T-helper 9 cell (primary cell): ENCODE measurements around the gene MGAT4D.
"Not testable (repeated sequence)": the region's sequence is repeated elsewhere in the genome, so short reads cannot be mapped to it uniquely, and the experiment has no call there.

Source experiments
- DNase-seq: peaks from one replicate; pipeline ENCODE4 v3.0.0-alpha.2; 2020

Gene MGAT4D

DNA sequence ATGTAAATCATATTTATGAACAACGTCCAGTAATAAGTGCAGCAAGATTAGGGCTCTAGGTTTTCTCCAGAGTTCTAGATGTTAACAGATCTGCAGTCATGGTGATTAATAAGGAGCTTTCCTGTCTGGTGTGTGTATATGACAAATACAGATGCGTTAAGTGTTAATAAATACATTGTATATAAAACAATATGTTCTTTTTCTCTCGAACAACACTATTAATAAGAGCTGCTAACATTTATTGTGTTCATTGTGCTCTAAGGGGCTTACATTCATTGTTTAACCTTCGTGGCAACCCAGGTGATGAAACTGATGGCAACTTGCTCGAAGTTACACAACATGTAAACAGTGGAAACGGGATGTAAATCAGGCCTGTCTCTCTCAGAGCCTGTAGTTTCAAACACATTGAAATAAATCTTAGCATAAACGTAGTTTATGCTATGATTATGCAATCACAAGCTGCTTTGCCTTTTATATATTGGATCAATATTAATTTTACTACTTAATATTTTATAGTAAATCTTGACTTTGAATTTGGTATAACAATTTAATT, 70.1 kb downstream of the MGAT4D start:
- DNase-seq, result no peak

DNA sequence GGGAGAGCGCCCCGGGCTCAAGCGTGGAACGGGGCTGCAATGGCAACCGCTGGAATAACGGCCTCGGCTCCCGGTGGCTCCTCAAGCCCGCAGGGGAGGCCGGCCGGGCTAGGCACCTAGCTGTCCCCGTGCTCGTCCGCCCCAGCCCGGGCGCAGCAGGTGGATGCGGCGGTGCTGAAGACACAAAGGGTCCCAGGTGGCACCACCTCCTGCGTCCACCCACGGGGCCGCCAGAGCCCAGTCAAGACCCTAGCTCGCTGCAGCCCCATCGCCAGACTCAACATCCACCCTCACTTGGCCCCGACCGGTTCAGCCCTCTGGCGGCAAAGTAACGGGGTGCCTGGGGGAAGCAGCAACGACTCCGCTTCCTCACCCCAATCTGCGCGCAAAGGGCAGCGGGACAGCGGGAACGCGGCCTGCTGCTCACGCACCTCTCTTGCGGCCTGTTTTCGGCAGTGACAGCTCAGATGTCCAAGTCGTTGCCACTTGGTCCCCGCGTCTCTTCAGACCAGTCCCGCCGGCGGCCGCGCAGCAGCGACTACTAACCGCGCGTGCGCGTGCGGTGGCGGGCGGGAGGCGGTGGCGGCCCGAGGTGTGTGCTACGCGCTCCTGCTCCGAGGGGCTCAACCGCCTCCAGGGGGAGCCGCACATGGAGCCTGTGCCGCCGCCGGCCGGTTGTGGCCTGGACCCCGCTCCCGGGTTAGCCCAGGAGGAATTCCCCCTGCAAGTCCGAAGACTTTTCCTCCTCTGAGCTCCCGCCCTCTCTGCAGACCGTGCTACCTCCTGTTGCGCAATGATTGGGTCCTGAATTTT, 70.8 kb downstream of the MGAT4D start, which contains the start of gene CLGN:
Gene CLGN, minus strand, starts transcription at position 543 of the 813 bp plus-strand sequence. CDS start 14,570 bp downstream, outside the sequence.
- DNase-seq, result no peak

DNA sequence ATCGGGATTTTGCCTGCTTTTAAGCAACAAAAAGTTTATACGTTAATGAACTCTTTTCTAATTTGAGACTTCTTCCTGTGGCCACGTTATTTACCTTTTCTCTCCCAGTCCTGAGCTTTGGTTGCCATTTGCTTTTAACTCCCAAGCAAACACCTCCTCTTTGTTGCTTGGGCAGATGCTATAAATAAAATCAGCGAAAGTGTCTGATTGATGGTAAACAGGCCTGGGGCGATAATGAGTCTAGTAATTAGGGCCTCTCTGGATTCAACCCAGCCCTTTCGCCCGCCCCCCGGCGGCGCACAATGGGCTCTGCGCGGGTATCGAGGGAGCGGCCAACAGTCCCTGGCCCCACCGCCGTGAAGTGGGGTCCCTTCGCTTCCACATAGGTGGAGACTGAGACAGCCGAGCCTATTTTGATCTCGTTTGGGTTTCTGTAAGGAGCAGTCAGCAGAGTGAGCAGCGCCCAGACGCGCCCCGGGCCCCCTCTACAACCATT, 71.4 kb downstream of the MGAT4D start:
- DNase-seq, result no peak

DNA sequence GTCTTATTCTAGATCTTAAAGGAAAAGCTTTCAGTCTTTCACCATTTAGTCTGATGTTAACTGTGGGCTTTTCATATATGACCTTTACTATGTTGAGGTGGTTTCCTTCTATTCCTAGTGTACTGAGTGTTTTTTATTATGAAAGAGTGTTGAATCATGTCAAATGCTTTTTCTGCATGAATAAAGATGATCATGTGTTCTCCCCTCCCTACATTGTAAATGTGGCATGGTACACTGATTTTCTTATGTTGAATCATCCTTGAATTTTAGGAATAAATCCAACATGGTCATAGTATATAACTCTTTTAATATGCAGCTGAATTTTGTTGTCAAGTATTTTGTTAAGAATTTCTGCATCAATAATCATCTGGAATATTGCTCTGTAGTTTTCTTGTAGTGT, 75.0 kb downstream of the MGAT4D start:
- DNase-seq, result no peak

DNA sequence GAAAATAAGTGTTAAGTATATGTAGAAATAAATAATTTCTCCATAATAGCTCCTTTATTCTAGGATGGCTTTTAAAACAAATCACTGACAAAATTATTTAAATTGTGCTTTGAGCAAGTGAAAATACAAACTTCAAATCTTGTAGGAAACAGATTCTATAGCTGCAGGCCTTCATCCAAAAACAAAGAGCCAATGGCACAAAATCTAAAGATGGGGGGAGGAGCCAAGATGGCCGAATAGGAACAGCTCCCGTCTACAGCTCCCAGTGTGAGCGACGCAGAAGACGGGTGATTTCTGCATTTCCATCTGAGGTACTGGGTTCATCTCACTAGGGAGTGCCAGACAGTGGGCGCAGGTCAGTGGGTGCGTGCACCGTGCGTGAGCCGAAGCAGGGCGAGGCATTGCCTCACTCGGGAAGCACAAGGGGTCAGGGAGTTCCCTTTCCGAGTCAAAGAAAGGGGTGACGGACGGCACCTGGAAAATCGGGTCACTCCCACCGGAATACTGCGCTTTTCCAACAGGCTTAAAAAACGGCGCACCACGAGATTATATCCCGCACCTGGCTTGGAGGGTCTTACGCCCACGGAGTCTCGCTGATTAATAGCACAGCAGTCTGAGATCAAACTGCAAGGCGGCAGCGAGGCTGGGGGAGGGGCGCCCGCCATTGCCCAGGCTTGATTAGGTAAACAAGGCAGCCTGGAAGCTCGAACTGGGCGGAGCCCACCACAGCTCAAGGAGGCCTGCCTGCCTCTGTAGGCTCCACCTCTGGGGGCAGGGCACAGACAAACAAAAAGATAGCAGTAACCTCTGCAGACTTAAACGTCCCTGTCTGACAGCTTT, 84.7 kb downstream of the MGAT4D start:
- not testable (repeated sequence) for DNase-seq

DNA sequence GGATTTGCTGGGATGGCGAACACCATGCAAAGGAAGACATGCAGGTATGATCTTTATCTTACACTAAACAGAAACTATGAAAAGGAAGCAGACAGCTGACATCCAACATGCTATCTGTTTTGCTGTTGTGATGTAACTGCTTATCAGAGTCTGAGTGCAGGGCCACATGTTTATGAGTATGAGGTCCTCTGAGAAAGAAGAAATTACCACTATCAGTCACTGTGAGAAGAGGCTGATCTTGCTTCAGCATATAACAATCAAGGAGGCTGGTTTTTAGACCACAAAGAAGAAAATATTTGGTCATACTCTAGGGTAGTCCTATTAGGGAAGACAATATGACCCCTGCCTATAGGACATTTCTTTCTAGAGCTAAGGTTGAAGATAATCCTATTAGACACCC, 89.1 kb downstream of the MGAT4D start:
- no peak for DNase-seq

DNA sequence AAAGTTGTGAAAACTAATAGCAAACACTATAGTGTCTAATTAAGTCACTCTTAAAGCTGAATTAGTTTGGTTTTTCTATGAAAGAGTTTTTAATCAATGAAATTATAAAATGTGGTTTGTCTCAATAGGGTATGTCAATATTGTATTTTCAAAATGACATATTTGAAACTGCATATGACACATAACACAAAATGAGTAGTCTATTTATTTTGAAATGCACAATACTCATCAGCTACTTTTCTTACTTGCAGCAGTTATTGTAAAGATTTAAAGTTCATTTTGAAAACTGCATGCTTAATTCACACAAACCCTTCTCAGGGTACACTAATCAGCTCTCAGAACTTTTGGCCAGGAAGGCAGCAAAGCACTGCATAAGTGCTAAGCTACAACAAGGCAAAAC, 91.8 kb downstream of the MGAT4D start:
- no peak for DNase-seq

DNA sequence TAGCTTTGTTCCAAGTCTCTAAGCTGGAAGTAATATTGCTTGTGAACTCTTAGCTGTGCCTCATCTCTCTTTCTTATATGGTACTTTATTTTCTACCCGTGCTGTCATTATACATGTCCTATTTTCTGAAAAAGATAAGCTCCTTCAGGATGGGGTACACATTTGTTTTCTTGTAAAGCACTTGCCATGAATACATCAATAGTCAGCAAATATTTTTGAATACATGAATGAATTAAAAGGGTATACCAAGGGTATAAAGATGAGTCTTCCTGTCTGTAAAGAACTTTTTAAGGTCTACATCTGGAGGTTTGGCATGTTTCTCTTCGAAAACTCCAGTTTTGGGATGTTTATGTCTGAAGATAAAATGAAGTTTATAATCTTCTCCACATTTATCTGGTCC, 98.0 kb downstream of the MGAT4D start:
- DNase-seq, result no peak

DNA sequence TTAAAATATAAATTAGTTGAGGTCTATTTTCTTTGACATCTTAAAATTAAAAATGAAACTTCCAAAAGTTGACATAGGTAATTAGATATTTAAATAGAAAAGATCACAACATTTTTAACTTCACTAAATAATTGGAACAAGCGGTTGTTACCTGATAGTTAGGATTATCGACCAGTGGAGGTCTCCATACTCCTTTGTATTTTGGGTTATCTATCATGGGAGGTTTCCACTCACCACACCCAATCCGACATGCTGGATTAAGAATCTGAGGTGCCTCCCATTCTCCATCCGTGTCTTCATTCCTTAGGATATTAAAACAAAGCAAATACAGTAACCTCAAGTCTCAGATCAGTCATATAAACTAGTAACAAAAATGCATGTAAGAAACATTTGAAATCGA, 102.4 kb downstream of the MGAT4D start:
- DNase-seq, result no peak
